IMR-90 (cell line): ENCODE measurements around the gene CD8A.
"Not testable (repeated sequence)": the region's sequence is repeated elsewhere in the genome, so short reads cannot be mapped to it uniquely, and the experiment has no call there.

Source experiments
- BHLHE40 ChIP-seq: fragments of 150-350 bp; IDR thresholded peaks from 2 replicates; pipeline ENCODE4 v1.6.1; 2016; ENCODE audit warnings: mild to moderate bottlenecking, low read depth, low read length
- CEBPB ChIP-seq: IDR thresholded peaks from 2 replicates; pipeline ENCODE4 v1.6.1; 2012; ENCODE audit warnings: low read depth, low read length, improper control_type of control experiment
- ELK1 ChIP-seq: fragments of 150-350 bp; IDR thresholded peaks from 2 replicates; pipeline ENCODE4 v1.6.1; 2016; ENCODE audit warnings: low read depth, mild to moderate bottlenecking, low read length, moderate library complexity, borderline replicate concordance
- FOS ChIP-seq: fragments of 150-350 bp; IDR thresholded peaks from 2 replicates; pipeline ENCODE4 v1.6.1; 2016; ENCODE audit warnings: low read depth, low read length
- MXI1 ChIP-seq: IDR thresholded peaks from 2 replicates; pipeline ENCODE4 v1.6.1; 2012; ENCODE audit warnings: low read depth, mild to moderate bottlenecking, low read length, moderate library complexity, borderline replicate concordance
- POLR2A ChIP-seq: IDR thresholded peaks from 2 replicates; pipeline ENCODE4 v1.6.1; 2012; ENCODE audit warnings: mild to moderate bottlenecking, low read depth, low read length
- RAD21 ChIP-seq: IDR thresholded peaks from 2 replicates; pipeline ENCODE4 v1.6.1; 2012; ENCODE audit warnings: low read length, improper control_type of control experiment
- RCOR1 ChIP-seq: IDR thresholded peaks from 2 replicates; pipeline ENCODE4 v1.6.1; 2012; ENCODE audit warnings: mild to moderate bottlenecking, low read length, improper control_type of control experiment; ENCODE audit not compliant: insufficient replicate concordance
- SMC3 ChIP-seq: fragments of 150-350 bp; IDR thresholded peaks from 2 replicates; pipeline ENCODE4 v1.6.1; 2016; ENCODE audit warnings: low read depth, mild to moderate bottlenecking, antibody characterized with exemption, low read length, moderate library complexity
- TF ChIP-seq, protein P1 (sequence below): conservative IDR thresholded peaks from 2 replicates; pipeline ENCODE4 v1.5.1; 2012; ENCODE audit warnings: mild to moderate bottlenecking, low read depth, low read length, improper control_type of control experiment

- TF ChIP-seq, protein P1, sequence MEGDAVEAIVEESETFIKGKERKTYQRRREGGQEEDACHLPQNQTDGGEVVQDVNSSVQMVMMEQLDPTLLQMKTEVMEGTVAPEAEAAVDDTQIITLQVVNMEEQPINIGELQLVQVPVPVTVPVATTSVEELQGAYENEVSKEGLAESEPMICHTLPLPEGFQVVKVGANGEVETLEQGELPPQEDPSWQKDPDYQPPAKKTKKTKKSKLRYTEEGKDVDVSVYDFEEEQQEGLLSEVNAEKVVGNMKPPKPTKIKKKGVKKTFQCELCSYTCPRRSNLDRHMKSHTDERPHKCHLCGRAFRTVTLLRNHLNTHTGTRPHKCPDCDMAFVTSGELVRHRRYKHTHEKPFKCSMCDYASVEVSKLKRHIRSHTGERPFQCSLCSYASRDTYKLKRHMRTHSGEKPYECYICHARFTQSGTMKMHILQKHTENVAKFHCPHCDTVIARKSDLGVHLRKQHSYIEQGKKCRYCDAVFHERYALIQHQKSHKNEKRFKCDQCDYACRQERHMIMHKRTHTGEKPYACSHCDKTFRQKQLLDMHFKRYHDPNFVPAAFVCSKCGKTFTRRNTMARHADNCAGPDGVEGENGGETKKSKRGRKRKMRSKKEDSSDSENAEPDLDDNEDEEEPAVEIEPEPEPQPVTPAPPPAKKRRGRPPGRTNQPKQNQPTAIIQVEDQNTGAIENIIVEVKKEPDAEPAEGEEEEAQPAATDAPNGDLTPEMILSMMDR = not testable (repeated sequence)
- not testable (repeated sequence) for TF ChIP-seq POLR2A, RAD21, ELK1, MXI1, SMC3, FOS, CEBPB, RCOR1
- TF ChIP-seq BHLHE40 = 0 out of 2 replicates have a peak, but pooled peaks have one; percentile 9
These were observed 46.4 kb upstream of the CD8A start for GRCh38 chr2:86836915-86837695.
